Retinal pigment epithelial cell (primary cell): Measurements from ENCODE around the gene PDE3A.
"Not testable (repeated sequence)": the region's sequence is repeated elsewhere in the genome, so short reads cannot be mapped to it uniquely, and the experiment has no call there.

Experiments used
- DNase-seq: peaks from one replicate; pipeline ENCODE4 v3.0.0-alpha.2; 2010; ENCODE audit warnings: low read depth
- H3K4me3 ChIP-seq: 2 replicates; pipeline ENCODE4 v1.5.1; 2011; ENCODE audit warnings: mild to moderate bottlenecking, low read length, control low read depth, moderate library complexity
- CTCF ChIP-seq: conservative IDR thresholded peaks from 2 replicates; pipeline ENCODE4 v1.5.1; 2011; ENCODE audit warnings: low read depth, low read length, control low read depth, inconsistent platforms

Gene PDE3A

GRCh38 chr12:20372326-20373096 is 4.2 kb downstream of the PDE3A start:
- H3K4me3 ChIP-seq = no peak overlapping the region

GRCh38 chr12:20374795-20375194 is 6.5 kb downstream of the PDE3A start:
- no peak for TF ChIP-seq CTCF
- DNase-seq = no peak
- no peak overlapping the region for H3K4me3 ChIP-seq

More at GRCh38 chr12:20372326-20373096, 4.2 kb downstream of the PDE3A start:
- DNase-seq = no peak
- TF ChIP-seq CTCF = no peak

GRCh38 chr12:20375560-20375959 is 7.2 kb downstream of the PDE3A start:
- TF ChIP-seq CTCF = no peak
- no peak overlapping the region for H3K4me3 ChIP-seq
- no peak for DNase-seq

GRCh38 chr12:20376984-20377383 is 8.6 kb downstream of the PDE3A start:
- no peak overlapping the region for H3K4me3 ChIP-seq
- peak; percentile 41 for TF ChIP-seq CTCF
- DNase-seq = no peak

- no peak for TF ChIP-seq CTCF
- H3K4me3 ChIP-seq = no peak overlapping the region
- DNase-seq = no peak
Measured at GRCh38 chr12:20377750-20378149, 9.4 kb downstream of the PDE3A start.

- no peak for DNase-seq
- TF ChIP-seq CTCF = no peak
- no peak overlapping the region for H3K4me3 ChIP-seq
Measured at GRCh38 chr12:20382117-20382516, 13.8 kb downstream of the PDE3A start.

GRCh38 chr12:20383612-20384011 is 15.3 kb downstream of the PDE3A start:
- no peak overlapping the region for H3K4me3 ChIP-seq
- no peak for DNase-seq
- no peak for TF ChIP-seq CTCF

- DNase-seq, H3K4me3 ChIP-seq: not testable (repeated sequence)
Measured at GRCh38 chr12:20384836-20385235, 16.5 kb downstream of the PDE3A start.
